Gastrocnemius medialis (tissue), 4 donors: ENCODE data around the gene CXCR4. TPM values are rescaled to one million over a fixed set of nuclear protein-coding genes. Genes with fewer than 3 reads are reported as not detected.
"Not testable (repeated sequence)": the region's sequence is repeated elsewhere in the genome, so short reads cannot be mapped to it uniquely, and the experiment has no call there.

Experiments used
- ATAC-seq, 2 donors: fragments of 150-250 bp; one replicate each; pipeline ENCODE4 v1.9.1; 2016
- DNase-seq, 2 donors: peaks; one replicate each; pipeline ENCODE4 v3.0.0-alpha.2; 2019
- H3K27ac ChIP-seq, 4 donors: fragments of 200-600 bp; sonication (generic); 1 replicate in 1 of 4; 2 replicates in 3 of 4; pipeline ENCODE4 v1.5.1; 2016 to 2018; ENCODE audit warnings: mild to moderate bottlenecking in 2 of 4, moderate library complexity in 1 of 4
- H3K27me3 ChIP-seq, 3 donors: fragments of 200-600 bp; sonication (generic) in 2 of 3; 1 replicate in 1 of 3; 2 replicates in 2 of 3; pipeline versions ENCODE4 v1.5.1 to v1.6.0; 2016 to 2019; ENCODE audit warnings: mild to moderate bottlenecking in 1 of 3, moderate library complexity in 1 of 3
- H3K36me3 ChIP-seq, 2 donors: fragments of 200-600 bp; sonication (generic) in 1 of 2; one replicate each; pipeline ENCODE4 v1.5.1; 2017 to 2018
- H3K4me1 ChIP-seq, 2 donors: fragments of 200-600 bp; sonication (generic) in 1 of 2; one replicate each; pipeline ENCODE4 v1.5.1; 2016 to 2017; ENCODE audit warnings: mild to moderate bottlenecking in 2 of 2
- H3K4me3 ChIP-seq, 4 donors: fragments of 200-600 bp; sonication (generic) in 3 of 4; 1 replicate in 1 of 4; 2 replicates in 3 of 4; pipeline ENCODE4 v1.5.1; 2016 to 2019; ENCODE audit warnings: mild to moderate bottlenecking in 2 of 4
- H3K9me3 ChIP-seq, 3 donors: fragments of 200-600 bp; sonication (generic) in 2 of 3; 1 replicate in 1 of 3; 2 replicates in 2 of 3; pipeline ENCODE4 v1.5.1; 2016 to 2019
- CTCF ChIP-seq, 5 experiments: fragments of 450-650 bp in 3 of 5; fragments of 200-600 bp in 2 of 5; sonication (generic) in 2 of 5; IDR thresholded peaks in 4 of 5; conservative IDR thresholded peaks in 1 of 5; 1 replicate in 4 of 5; 2 replicates in 1 of 5; pipeline ENCODE4 v1.5.1; 2016 to 2019; ENCODE audit warnings: antibody characterized with exemption in 5 of 5, mild to moderate bottlenecking in 3 of 5, moderate library complexity in 3 of 5
- POLR2A ChIP-seq, 2 donors: fragments of 450-650 bp; IDR thresholded peaks; one replicate each; pipeline ENCODE4 v1.6.1; 2017; ENCODE audit warnings: antibody characterized with exemption in 2 of 2, mild to moderate bottlenecking in 2 of 2, moderate library complexity in 2 of 2
- in situ Hi-C, 4 donors: fragments of 200-750 bp; cut with MboI; loops; one replicate each; pipeline versions ENCODE4 v1.15.0 to v1.8.0; 2017; ENCODE audit warnings: low sequenced_read_pairs in 4 of 4
- intact Hi-C: fragments of 100-400 bp; cut with DNase I; formaldehyde crosslinking; loops from one replicate; pipeline ENCODE4 v1.15.1; 2023; ENCODE audit warnings: low total_unique reads
- total RNA-seq, 4 donors: library from RNA; depleted of rRNA; stranded (reverse); fragments of >200 nt; gene quantifications; one replicate each; pipeline versions ENCODE4 v1.1.0 to v1.2.3, GENCODE V29; 2016

The CXCR4 gene
- total RNA-seq, 4 donors from 2014 or later, result 2.5 to 6.6 (median 4.0) TPM

- Histone ChIP-seq H3K4me1 (no peaks in the 10 kb centered on the region), H3K4me3 (no peak overlapping the region), H3K27me3 (no peaks in the 10 kb centered on the region), H3K9me3 (no peaks in the 10 kb centered on the region), H3K27ac (no peak overlapping the region), H3K36me3 (no peaks in the 10 kb centered on the region)
- DNase-seq (no peak), ATAC-seq (no peak)
- in situ Hi-C loops, result no loop called here
- TF ChIP-seq CTCF (IDR thresholded peaks at IDR 0.05 in 4 of 5, conservative IDR thresholded peaks at IDR 0.05 in 1 of 5) (no peak), POLR2A (IDR thresholded peaks at IDR 0.05) (no peak)
- intact Hi-C loops, result no loop called here
These were observed 13.0 kb downstream of the CXCR4 start for GRCh38 chr2:136104977-136105376.

GRCh38 chr2:136101042-136101441 lies 16.9 kb downstream of the CXCR4 start:
- no peaks in the 10 kb centered on the region for H3K36me3 ChIP-seq

DNA sequence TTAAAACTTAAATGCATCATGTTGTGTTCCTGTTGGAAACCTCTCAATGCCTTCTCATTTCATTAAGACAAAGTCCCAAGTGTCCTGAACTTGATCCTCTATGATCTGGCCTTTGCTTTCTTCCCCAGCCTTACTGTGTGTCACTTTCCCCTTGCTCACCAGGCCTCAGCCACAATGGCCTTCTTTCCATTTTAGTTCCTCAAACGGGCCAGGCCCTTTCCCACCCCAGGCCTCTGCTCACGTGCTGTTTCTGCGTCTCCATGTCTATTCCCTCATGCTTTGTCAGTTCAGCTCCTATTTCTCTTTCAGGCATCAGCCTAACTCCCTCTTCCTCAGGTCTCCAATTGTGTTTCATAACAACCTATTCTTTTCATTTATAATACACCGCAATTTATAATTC lies 19.5 kb downstream of the CXCR4 start:
- H3K9me3 ChIP-seq, result no peaks in the 10 kb centered on the region
- no peaks in the 10 kb centered on the region for H3K36me3 ChIP-seq
- no peaks in the 10 kb centered on the region for H3K4me1 ChIP-seq
- in situ Hi-C loops (no loop called here), intact Hi-C loops (no loop called here)
- no peak for ATAC-seq
- no peaks in the 10 kb centered on the region for H3K27me3 ChIP-seq
- H3K27ac ChIP-seq, result no peak overlapping the region
- no peak for DNase-seq
- TF ChIP-seq POLR2A (IDR thresholded peaks at IDR 0.05) (no peak), CTCF (IDR thresholded peaks at IDR 0.05 in 4 of 5, conservative IDR thresholded peaks at IDR 0.05 in 1 of 5) (no peak)
- H3K4me3 ChIP-seq, result no peak overlapping the region

More at GRCh38 chr2:136101042-136101441, 16.9 kb downstream of the CXCR4 start:
- no peak overlapping the region for H3K27ac ChIP-seq
- no peaks in the 10 kb centered on the region for H3K4me1 ChIP-seq
- TF ChIP-seq CTCF (IDR thresholded peaks at IDR 0.05 in 4 of 5, conservative IDR thresholded peaks at IDR 0.05 in 1 of 5) (no peak), POLR2A (IDR thresholded peaks at IDR 0.05) (no peak)
- in situ Hi-C loops, result no loop called here
- no peak for ATAC-seq
- no peak for DNase-seq
- H3K9me3 ChIP-seq, result no peaks in the 10 kb centered on the region
- intact Hi-C loops, result no loop called here
- no peak overlapping the region for H3K4me3 ChIP-seq
- H3K27me3 ChIP-seq, result no peaks in the 10 kb centered on the region

GRCh38 chr2:136093583-136093982 lies 24.4 kb downstream of the CXCR4 start:
- H3K27me3 ChIP-seq, result no peaks in the 10 kb centered on the region
- intact Hi-C loops, result no loop called here
- ATAC-seq (no peak), DNase-seq (no peak)
- in situ Hi-C loops, result no loop called here
- H3K9me3 ChIP-seq, result no peaks in the 10 kb centered on the region
- no peaks in the 10 kb centered on the region for H3K36me3 ChIP-seq
- H3K27ac ChIP-seq, result no peak overlapping the region
- no peak overlapping the region for H3K4me3 ChIP-seq
- TF ChIP-seq CTCF (IDR thresholded peaks at IDR 0.05 in 4 of 5, conservative IDR thresholded peaks at IDR 0.05 in 1 of 5) (no peak), POLR2A (IDR thresholded peaks at IDR 0.05) (no peak)
- H3K4me1 ChIP-seq, result no peaks in the 10 kb centered on the region

DNA sequence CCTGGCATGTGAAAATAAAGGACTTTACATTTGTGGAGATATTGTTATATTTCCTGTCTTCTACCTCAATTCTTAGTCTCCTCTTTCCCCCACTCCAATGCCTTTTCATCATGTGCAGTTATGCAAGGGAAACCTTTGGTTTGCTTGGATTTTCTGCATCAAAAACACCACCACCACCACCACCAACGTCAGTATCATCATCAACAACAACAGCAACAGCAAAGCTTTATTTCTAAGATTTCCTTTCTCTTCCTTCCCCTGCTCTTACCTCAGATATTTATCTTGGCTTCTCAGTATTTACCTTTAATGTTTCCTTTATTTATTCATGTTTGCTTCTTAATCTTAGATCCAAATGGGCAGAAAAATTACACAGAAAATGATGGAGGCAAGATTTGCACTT lies 26.1 kb downstream of the CXCR4 start:
- no peak overlapping the region for H3K27ac ChIP-seq
- in situ Hi-C loops (no loop called here), intact Hi-C loops (no loop called here)
- TF ChIP-seq POLR2A (IDR thresholded peaks at IDR 0.05) (no peak), CTCF (IDR thresholded peaks at IDR 0.05 in 4 of 5, conservative IDR thresholded peaks at IDR 0.05 in 1 of 5) (no peak)
- DNase-seq (no peak), ATAC-seq (no peak)
- no peak overlapping the region for H3K4me3 ChIP-seq
- H3K9me3 ChIP-seq, result no peaks in the 10 kb centered on the region
- H3K27me3 ChIP-seq, result no peaks in the 10 kb centered on the region
- H3K36me3 ChIP-seq, result no peaks in the 10 kb centered on the region
- H3K4me1 ChIP-seq, result no peaks in the 10 kb centered on the region

GRCh38 chr2:136087901-136088460 lies 30.0 kb downstream of the CXCR4 start:
- intact Hi-C loops, DNase-seq, H3K27me3 ChIP-seq, H3K9me3 ChIP-seq, H3K36me3 ChIP-seq, H3K4me3 ChIP-seq, H3K27ac ChIP-seq, H3K4me1 ChIP-seq, in situ Hi-C loops, ATAC-seq: not testable (repeated sequence)
